HUES6 (cell line): ENCODE data around the gene LRRFIP2.
"Not testable (repeated sequence)": the region's sequence is repeated elsewhere in the genome, so short reads cannot be mapped to it uniquely, and the experiment has no call there.

Experiments used
- H3K27ac ChIP-seq: 2 replicates; pipeline ENCODE4 v1.7.0; 2013; ENCODE audit warnings: low read depth, mild to moderate bottlenecking, low read length, inconsistent platforms
- H3K27me3 ChIP-seq: 2 replicates; pipeline ENCODE4 v1.6.1; 2013; ENCODE audit warnings: low read length; ENCODE audit not compliant: control insufficient read depth, insufficient read depth
- H3K36me3 ChIP-seq: 2 replicates; pipeline ENCODE4 v1.6.1; 2013; ENCODE audit warnings: low read length; ENCODE audit not compliant: control insufficient read depth, insufficient read depth
- H3K4me1 ChIP-seq: 2 replicates; pipeline ENCODE4 v1.6.1; 2013; ENCODE audit warnings: low read length; ENCODE audit not compliant: control insufficient read depth, insufficient read depth
- H3K4me3 ChIP-seq: 2 replicates; pipeline ENCODE4 v1.5.1; 2013; ENCODE audit warnings: low read depth, low read length
- H3K9ac ChIP-seq: one replicate; pipeline ENCODE4 v1.6.1; 2013; ENCODE audit warnings: mild to moderate bottlenecking, low read length
- H3K9me3 ChIP-seq: 2 replicates; pipeline ENCODE4 v1.6.1; 2013; ENCODE audit warnings: low read depth, low read length; ENCODE audit not compliant: control insufficient read depth, insufficient read depth

LRRFIP2 gene

DNA sequence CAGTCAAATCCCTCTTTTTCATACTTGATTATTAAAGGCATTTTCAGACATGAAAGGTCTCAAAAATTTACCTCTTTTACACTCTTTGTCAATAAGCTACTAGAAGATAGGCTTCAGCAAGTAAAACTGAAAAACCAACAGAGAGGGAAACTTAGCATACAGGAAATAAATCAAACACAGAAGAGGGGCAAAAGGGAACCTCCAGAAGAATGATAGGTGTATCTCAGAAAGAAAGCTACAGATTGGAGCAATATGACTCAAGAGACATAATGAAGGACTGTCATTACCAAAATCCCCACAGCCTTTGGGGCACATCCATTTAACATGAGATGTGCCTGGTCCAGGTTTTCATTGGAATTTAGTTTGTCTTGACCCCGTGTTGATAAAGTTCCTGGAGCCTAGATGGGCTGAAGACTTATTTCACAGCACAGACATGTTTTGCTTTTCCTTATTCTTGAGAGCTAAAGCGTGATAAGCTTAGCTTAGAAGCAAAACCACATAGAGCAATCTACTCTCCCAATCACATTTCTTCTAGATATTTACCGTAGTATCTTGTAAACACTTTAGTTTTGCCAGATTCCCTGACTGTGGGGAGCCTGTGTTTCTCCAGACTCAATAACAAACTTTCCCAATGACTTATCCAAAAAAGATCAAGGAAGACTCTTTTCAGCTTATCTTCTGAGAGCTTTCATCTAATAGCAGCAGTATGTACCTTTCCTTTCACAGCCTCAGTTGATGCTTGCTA lies 11.7 kb downstream of the LRRFIP2 start:
- Histone ChIP-seq H3K36me3 (no peaks in the 10 kb centered on the region), H3K9me3 (no peaks in the 10 kb centered on the region), H3K4me3 (no peak overlapping the region), H3K27me3 (no peaks in the 10 kb centered on the region), H3K27ac (no peak overlapping the region), H3K4me1 (peaks cover 9% of the 10 kb centered on the region; the same call in 1 of the 2 replicates), H3K9ac (no peak overlapping the region)

DNA sequence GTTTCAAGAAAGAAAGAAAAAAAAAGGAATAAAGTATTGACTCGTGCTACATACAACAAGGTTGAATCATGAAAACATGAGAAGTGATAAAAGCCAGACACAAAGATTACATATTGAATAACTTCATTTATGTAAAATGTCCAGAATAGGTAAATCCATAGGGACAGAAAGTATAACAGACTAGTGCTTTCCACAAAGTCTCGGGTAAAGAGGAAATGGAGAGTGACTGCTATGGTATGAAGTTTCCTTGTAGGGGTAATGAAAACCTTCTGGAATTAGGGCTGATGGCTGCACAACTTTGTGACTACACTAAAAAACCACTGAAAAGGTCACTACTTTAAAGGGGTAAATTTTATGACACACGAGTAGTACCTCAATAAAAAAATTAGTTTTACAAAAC lies 13.0 kb downstream of the LRRFIP2 start:
- H3K4me1 ChIP-seq = peaks cover 9% of the 10 kb centered on the region; the same call in 1 of the 2 replicates
- no peaks in the 10 kb centered on the region for H3K36me3 ChIP-seq
- no peak overlapping the region for H3K27ac ChIP-seq
- no peaks in the 10 kb centered on the region for H3K27me3 ChIP-seq
- H3K9me3 ChIP-seq = no peaks in the 10 kb centered on the region
- no peak overlapping the region for H3K9ac ChIP-seq
- H3K4me3 ChIP-seq = no peak overlapping the region

DNA sequence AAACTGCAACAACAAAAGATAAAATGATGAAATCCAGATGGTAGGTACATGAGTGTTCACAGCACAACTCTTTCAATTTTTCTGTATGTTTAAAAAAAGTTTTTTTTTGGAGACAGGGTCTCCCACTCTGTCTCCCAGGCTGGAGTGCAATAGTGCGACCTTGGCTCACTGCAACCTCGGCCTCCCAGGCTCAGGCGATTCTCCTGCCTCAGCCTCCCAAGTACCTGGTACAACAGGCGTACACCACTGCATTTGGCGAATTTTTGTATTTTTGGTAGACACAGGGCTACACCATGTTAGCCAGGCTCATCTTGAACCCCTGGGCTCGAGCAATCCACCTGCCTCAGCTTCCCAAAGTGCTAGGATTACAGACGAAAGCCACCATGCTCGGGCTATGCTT lies 18.6 kb downstream of the LRRFIP2 start:
- no peaks in the 10 kb centered on the region for H3K36me3 ChIP-seq

DNA sequence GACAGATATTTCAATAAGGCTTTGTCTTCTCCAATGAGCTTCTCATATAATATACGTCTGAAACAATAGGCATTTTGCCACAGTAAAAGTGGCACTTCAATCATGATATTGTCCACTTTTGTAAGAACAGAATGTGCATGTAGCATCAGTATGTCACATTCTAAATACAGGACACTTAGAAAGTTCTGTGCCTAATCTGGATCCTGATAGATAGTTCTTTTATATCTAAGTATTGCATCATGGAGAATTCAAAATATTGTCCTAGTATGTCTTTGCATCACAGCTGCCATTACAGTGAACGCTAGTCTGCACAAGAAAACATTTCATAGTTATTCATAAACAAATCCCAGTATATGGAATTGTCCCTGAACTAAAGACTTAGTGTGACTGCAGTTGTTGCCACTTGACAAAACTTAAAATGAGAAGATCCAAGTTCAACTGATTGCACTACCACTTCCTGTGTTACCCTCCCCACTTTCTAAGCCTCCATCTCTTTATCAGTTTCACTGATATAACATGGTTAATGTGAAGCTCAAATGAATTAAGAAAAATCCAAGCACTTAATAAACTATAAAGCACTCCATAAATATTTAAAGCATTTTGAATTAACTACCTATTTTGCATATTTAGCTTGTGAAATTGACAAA lies 19.6 kb downstream of the LRRFIP2 start:
- Histone ChIP-seq H3K4me1 (no peaks in the 10 kb centered on the region), H3K27ac (no peak overlapping the region), H3K27me3 (no peaks in the 10 kb centered on the region), H3K36me3 (no peaks in the 10 kb centered on the region), H3K9me3 (no peaks in the 10 kb centered on the region), H3K9ac (no peak overlapping the region), H3K4me3 (no peak overlapping the region)

More for the DNA sequence above, 18.6 kb downstream of the LRRFIP2 start:
- Histone ChIP-seq H3K4me3 (no peak overlapping the region), H3K9me3 (no peaks in the 10 kb centered on the region), H3K27me3 (no peaks in the 10 kb centered on the region), H3K27ac (no peak overlapping the region), H3K9ac (no peak overlapping the region), H3K4me1 (no peaks in the 10 kb centered on the region)

DNA sequence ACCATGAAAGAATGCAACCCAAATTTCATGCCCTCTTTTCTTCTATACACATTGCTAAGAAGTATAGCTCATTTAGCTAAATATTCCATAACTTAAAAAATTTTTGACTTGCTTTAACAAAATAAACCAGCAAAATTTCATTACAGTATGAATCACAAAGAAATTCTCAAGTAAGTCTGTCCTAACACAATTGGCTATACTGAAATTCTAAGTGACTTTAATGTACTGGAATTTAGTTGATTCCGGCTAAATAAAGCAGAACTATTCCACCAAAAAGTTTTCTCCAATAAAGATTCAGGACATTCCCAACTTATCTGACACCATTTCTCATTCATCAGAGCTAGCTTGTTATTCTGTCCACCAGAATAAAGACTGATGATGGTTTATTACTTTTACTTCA lies 23.8 kb downstream of the LRRFIP2 start:
- Histone ChIP-seq H3K9me3 (no peaks in the 10 kb centered on the region), H3K36me3 (peaks cover 20% of the 10 kb centered on the region; the same call in 1 of the 2 replicates), H3K4me1 (no peaks in the 10 kb centered on the region), H3K4me3 (no peak overlapping the region), H3K9ac (no peak overlapping the region), H3K27me3 (no peaks in the 10 kb centered on the region), H3K27ac (no peak overlapping the region)

DNA sequence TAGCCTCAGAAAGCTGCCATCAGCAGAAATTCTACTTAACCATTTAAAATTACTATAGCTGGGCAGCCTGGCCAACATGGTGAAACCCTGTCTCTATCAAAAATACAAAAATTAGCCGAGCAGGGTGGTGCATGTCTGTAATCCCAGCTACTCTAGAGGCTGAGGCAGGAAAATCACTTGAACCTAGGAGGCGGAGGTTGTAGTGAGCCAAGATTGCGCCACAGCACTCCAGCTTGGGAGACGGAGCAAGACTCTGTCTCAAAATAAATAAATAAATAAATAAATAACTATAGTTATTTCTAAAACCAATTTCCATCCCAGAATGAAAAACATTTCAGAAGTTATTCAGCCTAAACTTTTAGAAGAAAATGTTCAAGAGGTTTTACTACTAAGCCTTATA lies 25.1 kb downstream of the LRRFIP2 start:
- no peaks in the 10 kb centered on the region for H3K4me1 ChIP-seq
- H3K36me3 ChIP-seq = peaks cover 20% of the 10 kb centered on the region; the same call in 1 of the 2 replicates
- H3K4me3 ChIP-seq = no peak overlapping the region
- H3K27ac ChIP-seq = no peak overlapping the region
- no peak overlapping the region for H3K9ac ChIP-seq
- H3K27me3 ChIP-seq = no peaks in the 10 kb centered on the region
- no peaks in the 10 kb centered on the region for H3K9me3 ChIP-seq

DNA sequence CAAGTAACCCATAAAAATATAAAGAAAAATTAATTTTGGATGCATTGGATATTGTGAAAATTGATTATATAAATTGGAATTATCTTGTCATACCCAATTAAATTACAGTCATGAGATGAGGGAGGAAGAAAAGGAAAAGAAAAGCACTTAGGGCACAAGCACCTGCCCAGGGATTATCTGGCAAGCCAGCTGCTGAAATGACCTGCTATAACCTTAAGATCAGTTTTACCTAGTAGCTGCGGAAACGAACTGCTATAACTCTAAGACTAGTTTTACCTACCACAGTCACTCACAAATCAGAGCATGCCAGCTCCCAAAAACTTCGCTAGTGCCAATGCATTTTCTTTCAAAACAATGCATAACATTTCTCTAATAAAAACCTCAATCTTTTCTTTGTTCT lies 26.2 kb downstream of the LRRFIP2 start:
- H3K4me1 ChIP-seq = no peaks in the 10 kb centered on the region
- H3K4me3 ChIP-seq = no peak overlapping the region
- no peaks in the 10 kb centered on the region for H3K27me3 ChIP-seq
- peaks cover 21% of the 10 kb centered on the region; the same call in 1 of the 2 replicates for H3K36me3 ChIP-seq
- no peak overlapping the region for H3K9ac ChIP-seq
- no peaks in the 10 kb centered on the region for H3K9me3 ChIP-seq
- no peak overlapping the region for H3K27ac ChIP-seq

DNA sequence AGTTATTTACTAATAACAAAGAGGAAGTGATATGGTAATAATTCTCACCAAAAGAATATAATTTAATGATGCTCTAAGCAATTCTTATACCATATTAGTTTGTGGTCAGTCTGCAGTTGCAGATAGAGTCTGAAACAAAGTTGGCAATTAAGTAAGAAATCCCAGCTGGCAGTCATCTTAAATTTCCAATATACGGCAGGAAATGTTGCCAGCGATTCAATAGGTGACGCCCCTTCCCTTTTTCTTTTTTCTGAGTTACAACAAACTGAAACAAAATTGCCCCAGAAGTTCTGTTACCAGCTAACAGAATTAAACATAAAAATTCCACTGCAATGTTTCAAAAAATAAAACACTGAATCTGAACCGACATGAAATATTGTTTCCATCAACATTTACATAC lies 26.7 kb downstream of the LRRFIP2 start:
- H3K9me3 ChIP-seq = no peaks in the 10 kb centered on the region
- no peaks in the 10 kb centered on the region for H3K4me1 ChIP-seq
- no peak overlapping the region for H3K4me3 ChIP-seq
- H3K27ac ChIP-seq = no peak overlapping the region
- H3K36me3 ChIP-seq = peaks cover 26% of the 10 kb centered on the region; the same call in 1 of the 2 replicates
- no peak overlapping the region for H3K9ac ChIP-seq
- H3K27me3 ChIP-seq = no peaks in the 10 kb centered on the region

DNA sequence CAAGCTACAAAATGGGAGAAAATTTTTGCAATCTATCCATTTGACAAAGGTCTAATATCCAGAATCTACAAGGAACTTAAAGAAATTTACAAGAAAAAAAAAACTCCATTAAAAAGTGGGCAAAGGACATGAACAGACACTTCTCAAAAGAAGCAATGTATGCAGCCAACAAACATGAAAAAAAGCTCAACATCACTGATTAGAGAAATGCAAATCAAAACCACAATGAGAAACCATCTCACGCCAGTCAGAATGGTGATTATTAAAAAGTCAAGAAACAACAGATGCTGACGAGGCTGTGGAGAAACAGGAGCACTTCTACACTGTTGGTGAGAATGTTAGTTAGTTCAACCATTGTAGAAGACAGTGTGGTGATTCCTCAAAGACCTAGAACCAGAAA lies 27.5 kb downstream of the LRRFIP2 start:
- H3K4me3 ChIP-seq, H3K9me3 ChIP-seq, H3K27ac ChIP-seq, H3K4me1 ChIP-seq, H3K9ac ChIP-seq, H3K27me3 ChIP-seq: not testable (repeated sequence)
- peaks cover 28% of the 10 kb centered on the region; the same call in 1 of the 2 replicates for H3K36me3 ChIP-seq

DNA sequence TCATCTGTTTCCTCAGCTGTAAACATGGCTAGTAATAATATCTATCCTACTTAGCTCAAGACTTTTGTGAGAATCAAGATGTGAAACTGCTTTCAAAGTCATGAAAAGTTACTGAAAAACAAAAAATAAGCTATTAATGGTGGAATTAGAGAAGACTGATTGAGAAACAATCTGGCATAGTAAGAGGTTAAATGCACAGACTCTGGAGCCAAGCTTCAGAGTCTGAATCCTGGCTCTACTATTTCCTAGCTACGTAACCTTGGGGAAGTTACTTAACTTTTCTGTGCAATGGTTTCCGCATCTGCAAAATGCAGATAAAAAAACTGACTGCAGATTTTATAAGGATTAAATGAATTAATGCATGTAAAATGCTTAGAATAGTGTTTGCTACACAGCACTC lies 28.8 kb downstream of the LRRFIP2 start:
- H3K9ac ChIP-seq = no peak overlapping the region
- H3K4me3 ChIP-seq = no peak overlapping the region
- peaks cover 7% of the 10 kb centered on the region; the same call in 1 of the 2 replicates for H3K4me1 ChIP-seq
- H3K27me3 ChIP-seq = no peaks in the 10 kb centered on the region
- peaks cover 28% of the 10 kb centered on the region; the same call in 1 of the 2 replicates for H3K36me3 ChIP-seq
- no peak overlapping the region for H3K27ac ChIP-seq
- H3K9me3 ChIP-seq = no peaks in the 10 kb centered on the region

DNA sequence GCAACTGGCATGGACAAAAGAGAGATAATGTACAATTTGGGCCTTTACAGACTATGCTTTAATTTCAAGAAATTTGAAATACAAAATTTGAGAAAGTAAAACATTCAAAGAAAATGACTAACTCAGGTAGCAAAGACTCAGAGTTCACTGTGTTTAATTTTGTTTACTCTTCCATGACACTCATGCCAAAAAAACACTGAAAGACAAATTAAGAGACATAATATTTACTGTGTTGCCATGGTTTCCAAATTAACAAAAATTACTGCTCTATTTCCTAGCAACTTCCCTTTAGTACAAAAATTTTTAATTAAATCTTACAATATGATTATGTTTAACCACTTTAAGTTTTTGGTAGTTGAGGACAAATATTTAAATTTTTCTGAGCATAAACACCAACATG lies 29.6 kb downstream of the LRRFIP2 start:
- peaks cover 28% of the 10 kb centered on the region; the same call in 1 of the 2 replicates for H3K36me3 ChIP-seq
- no peaks in the 10 kb centered on the region for H3K9me3 ChIP-seq
- no peak overlapping the region for H3K27ac ChIP-seq
- no peak overlapping the region for H3K4me3 ChIP-seq
- no peaks in the 10 kb centered on the region for H3K27me3 ChIP-seq
- H3K4me1 ChIP-seq = peaks cover 7% of the 10 kb centered on the region; the same call in 1 of the 2 replicates
- no peak overlapping the region for H3K9ac ChIP-seq
